Measurements from ENCODE around the gene GSDME. TPM values are rescaled to one million over a fixed set of nuclear protein-coding genes. Genes with fewer than 3 reads are reported as not detected.
A peak's percentile ranks its signal among the peaks of the same experiment; 100 is the strongest.

The GSDME gene
- total RNA-seq, 1 experiment from 2014 or later = 5.5 TPM

DNA sequence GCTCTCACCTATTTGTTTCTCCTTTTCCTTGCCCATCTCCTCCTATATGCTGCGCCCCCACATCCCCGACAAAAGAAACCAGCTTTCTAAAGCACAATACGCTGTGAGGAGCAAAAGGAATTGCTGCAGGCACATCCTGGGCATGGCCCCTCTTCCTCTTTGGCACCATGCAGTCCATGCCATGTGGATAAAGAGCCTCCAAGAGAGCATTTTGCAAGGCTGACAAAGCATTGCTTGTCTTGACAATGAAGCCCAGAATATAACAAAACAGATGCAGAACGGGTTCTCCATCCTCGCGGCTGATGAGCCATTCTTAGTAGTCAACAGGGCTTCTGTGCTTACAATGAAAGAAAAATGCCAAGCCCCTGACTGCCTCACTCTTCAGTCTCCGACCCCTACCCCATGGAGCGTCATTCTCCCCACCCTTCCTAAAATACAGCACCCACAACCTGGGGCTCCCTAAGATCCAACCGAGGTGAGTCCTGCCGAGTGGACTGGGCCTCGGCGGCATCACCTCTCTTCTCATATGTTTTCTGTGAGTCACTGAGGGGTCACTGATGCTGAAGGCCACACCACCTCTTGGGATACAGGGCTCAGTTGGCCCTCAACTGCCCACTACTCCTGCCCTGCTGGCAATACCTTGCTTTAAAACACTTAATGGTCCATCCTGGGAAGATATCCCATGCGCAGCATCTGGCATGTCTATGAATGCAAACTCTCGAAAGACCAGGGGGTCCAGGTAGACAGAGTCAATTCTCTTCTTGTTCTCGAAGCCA lies 47.5 kb downstream of the GSDME start:
- Histone ChIP-seq H2BK12ac (ENCODE audit: insufficient read length, low read depth, low read length) (no peak overlapping the region), H3K79me2 (ENCODE audit: insufficient read depth, low read length) (no peaks in the 10 kb centered on the region), H4K5ac (ENCODE audit: insufficient read length, low read depth, low read length) (no peak overlapping the region), H3K9ac (ENCODE audit: extremely low read depth, insufficient read length, low read length) (no peak overlapping the region), H3K4me2 (ENCODE audit: insufficient read depth, insufficient read length, low read length) (no peak overlapping the region), H3K23me2 (ENCODE audit: insufficient read length, low read depth, low read length, poor library complexity, severe bottlenecking) (no peaks in the 10 kb centered on the region), H4K20me1 (ENCODE audit: control insufficient read depth, insufficient read depth, insufficient read length) (no peaks in the 10 kb centered on the region), H2AFZ (ENCODE audit: low read length) (no peak overlapping the region), H3K4ac (ENCODE audit: low read depth, low read length) (no peak overlapping the region), H3K56ac (ENCODE audit: insufficient read length, low read depth, low read length) (no peak overlapping the region), H3K14ac (ENCODE audit: insufficient read depth, low read length) (no peak overlapping the region), H2AK5ac (ENCODE audit: insufficient read length, low read length) (no peak overlapping the region), H2BK5ac (ENCODE audit: insufficient read length, low read length) (no peak overlapping the region), H2BK20ac (ENCODE audit: low read depth, low read length, poor library complexity, severe bottlenecking) (no peak overlapping the region), H3K18ac (ENCODE audit: insufficient read length, low read depth, low read length) (no peak overlapping the region), H3K9me3 (ENCODE audit: control insufficient read depth, low read depth, low read length) (no peaks in the 10 kb centered on the region), H3T11ph (ENCODE audit: low read length) (no peak overlapping the region), H3K23ac (ENCODE audit: insufficient read length, low read depth, low read length) (no peak overlapping the region), H4K91ac (ENCODE audit: insufficient read length, low read depth, low read length) (no peak overlapping the region), H4K8ac (replicated peaks; ENCODE audit: insufficient read length, low read depth, low read length) (no peak overlapping the region), H3K79me1 (ENCODE audit: insufficient read depth, low read depth, low read length, poor library complexity, severe bottlenecking) (no peaks in the 10 kb centered on the region), H2BK120ac (ENCODE audit: low read depth, low read length, poor library complexity, severe bottlenecking) (no peak overlapping the region), H3K27ac (ENCODE audit: insufficient read length, low read depth, low read length) (no peak overlapping the region), H3K27me3 (ENCODE audit: insufficient read depth, low read length) (no peaks in the 10 kb centered on the region), H2BK15ac (ENCODE audit: low read depth, low read length) (no peak overlapping the region), H3K4me1 (ENCODE audit: insufficient read depth, low read length) (no peaks in the 10 kb centered on the region)
- TF ChIP-seq, protein P1, sequence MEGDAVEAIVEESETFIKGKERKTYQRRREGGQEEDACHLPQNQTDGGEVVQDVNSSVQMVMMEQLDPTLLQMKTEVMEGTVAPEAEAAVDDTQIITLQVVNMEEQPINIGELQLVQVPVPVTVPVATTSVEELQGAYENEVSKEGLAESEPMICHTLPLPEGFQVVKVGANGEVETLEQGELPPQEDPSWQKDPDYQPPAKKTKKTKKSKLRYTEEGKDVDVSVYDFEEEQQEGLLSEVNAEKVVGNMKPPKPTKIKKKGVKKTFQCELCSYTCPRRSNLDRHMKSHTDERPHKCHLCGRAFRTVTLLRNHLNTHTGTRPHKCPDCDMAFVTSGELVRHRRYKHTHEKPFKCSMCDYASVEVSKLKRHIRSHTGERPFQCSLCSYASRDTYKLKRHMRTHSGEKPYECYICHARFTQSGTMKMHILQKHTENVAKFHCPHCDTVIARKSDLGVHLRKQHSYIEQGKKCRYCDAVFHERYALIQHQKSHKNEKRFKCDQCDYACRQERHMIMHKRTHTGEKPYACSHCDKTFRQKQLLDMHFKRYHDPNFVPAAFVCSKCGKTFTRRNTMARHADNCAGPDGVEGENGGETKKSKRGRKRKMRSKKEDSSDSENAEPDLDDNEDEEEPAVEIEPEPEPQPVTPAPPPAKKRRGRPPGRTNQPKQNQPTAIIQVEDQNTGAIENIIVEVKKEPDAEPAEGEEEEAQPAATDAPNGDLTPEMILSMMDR (conservative IDR thresholded peaks at IDR 0.05) = no peak
- Mint-ChIP-seq H3K27me3 (ENCODE audit: low read depth) (peaks cover 1% of the 10 kb centered on the region; the same call in 1 of the 2 replicates), H3K27ac (peak overlapping the region in 1 of 3 experiments; percentile 21; a peak in 2 of 7 replicates), H3K36me3 (ENCODE audit: insufficient read depth in 1 of 3, low read depth in 3 of 3) (peaks cover 0 to 56% (median 18%) of the 10 kb centered on the region in 3 experiments; a peak in 6 of 7 replicates), H3K4me1 (peaks cover 25 to 35% of the 10 kb centered on the region in 2 experiments), H3K9me3 (peaks cover 3 to 13% of the 10 kb centered on the region in 2 experiments; a peak in 3 of 5 replicates), H3K4me3 (no peak overlapping the region)
- WGBS (ENCODE audit: extremely low coverage, insufficient read length, low lambda C conversion rate) = no CpG with 5 or more reads among the region's 15 CpGs
- DNase-seq = no peak

Measured in H9 (cell line).